C4-2B (cell line): ENCODE results near the gene TMF1.

Source experiments
- CTCF ChIP-seq: fragments of 450-650 bp; conservative IDR thresholded peaks from 2 replicates; pipeline ENCODE4 v1.5.1; 2017; ENCODE audit warnings: mild to moderate bottlenecking
- ZFX ChIP-seq: fragments of 450-650 bp; IDR thresholded peaks from 2 replicates; pipeline ENCODE4 v1.6.1; 2017

GRCh38 chr3:69044608-69045007 lies 7.5 kb downstream of the TMF1 start:
- TF ChIP-seq CTCF (no peak), ZFX (no peak)
